ENCODE results near the gene HOXB8. TPM values are rescaled to one million over a fixed set of nuclear protein-coding genes. Genes with fewer than 3 reads are reported as not detected.
A peak's percentile ranks its signal among the peaks of the same experiment; 100 is the strongest.

The HOXB8 gene
- total and polyA plus RNA-seq, 2 of the 13 experiments (the other 11 are each of a cell fraction or from before 2014, with no cell fraction given): not detected

DNA sequence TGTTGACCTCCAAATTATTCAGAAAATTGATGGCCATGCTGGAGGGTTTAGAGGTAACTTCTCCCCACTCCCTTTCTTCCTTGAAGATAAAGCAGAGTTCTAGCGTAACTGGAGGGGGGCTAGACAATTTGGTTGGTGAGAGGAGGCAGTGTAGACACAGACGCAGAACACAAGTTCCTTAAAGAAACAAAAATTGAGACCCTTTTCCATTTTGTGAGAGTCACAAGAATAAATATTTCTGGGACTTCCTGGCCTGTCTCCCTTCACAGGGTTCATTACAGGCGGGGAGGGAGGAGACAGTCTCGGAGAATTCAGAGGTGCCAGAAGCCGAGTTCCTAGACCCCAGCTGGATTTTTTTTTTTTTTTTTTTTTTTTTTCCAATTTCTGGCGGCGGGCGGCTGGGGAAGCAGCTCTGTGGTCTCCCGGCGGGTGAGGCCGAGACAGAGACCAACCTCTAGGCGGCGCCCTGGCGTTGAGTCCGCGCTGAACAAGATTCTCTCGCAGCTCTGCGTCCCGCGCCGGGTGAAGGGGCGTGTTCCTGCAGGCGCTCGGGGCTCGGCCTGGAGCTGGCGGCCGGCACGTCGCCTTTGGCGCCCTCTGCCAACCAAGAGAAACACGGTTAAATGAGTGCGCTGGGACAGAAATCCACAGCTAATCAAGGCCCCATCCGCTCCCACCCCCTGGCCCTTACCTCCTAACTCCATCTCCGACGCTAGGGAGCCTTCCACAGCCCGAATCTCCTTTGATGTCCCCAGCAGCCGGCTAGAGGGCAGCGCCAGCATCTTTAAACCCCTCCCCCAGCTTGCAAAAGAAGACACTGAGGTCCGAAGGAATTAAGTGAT lies 21.3 kb upstream of the HOXB8 start (continued):
- TF ChIP-seq, protein P1, sequence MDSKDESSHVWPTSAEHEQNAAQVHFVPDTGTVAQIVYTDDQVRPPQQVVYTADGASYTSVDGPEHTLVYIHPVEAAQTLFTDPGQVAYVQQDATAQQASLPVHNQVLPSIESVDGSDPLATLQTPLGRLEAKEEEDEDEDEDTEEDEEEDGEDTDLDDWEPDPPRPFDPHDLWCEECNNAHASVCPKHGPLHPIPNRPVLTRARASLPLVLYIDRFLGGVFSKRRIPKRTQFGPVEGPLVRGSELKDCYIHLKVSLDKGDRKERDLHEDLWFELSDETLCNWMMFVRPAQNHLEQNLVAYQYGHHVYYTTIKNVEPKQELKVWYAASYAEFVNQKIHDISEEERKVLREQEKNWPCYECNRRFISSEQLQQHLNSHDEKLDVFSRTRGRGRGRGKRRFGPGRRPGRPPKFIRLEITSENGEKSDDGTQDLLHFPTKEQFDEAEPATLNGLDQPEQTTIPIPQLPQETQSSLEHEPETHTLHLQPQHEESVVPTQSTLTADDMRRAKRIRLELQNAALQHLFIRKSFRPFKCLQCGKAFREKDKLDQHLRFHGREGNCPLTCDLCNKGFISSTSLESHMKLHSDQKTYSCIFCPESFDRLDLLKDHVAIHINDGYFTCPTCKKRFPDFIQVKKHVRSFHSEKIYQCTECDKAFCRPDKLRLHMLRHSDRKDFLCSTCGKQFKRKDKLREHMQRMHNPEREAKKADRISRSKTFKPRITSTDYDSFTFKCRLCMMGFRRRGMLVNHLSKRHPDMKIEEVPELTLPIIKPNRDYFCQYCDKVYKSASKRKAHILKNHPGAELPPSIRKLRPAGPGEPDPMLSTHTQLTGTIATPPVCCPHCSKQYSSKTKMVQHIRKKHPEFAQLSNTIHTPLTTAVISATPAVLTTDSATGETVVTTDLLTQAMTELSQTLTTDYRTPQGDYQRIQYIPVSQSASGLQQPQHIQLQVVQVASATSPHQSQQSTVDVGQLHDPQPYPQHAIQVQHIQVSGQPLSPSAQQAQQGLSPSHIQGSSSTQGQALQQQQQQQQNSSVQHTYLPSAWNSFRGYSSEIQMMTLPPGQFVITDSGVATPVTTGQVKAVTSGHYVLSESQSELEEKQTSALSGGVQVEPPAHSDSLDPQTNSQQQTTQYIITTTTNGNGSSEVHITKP (CRISPR knock-in tag; IDR thresholded peaks at IDR 0.05; ENCODE audit: low read depth): 0 out of 2 replicates have a peak, but pooled peaks have one; percentile 31
- peak; percentile 57; the same call in 1 of the 2 replicates for TF ChIP-seq MAF1 (CRISPR knock-in tag; IDR thresholded peaks at IDR 0.05; ENCODE audit: borderline replicate concordance)
- TF ChIP-seq, protein P2, sequence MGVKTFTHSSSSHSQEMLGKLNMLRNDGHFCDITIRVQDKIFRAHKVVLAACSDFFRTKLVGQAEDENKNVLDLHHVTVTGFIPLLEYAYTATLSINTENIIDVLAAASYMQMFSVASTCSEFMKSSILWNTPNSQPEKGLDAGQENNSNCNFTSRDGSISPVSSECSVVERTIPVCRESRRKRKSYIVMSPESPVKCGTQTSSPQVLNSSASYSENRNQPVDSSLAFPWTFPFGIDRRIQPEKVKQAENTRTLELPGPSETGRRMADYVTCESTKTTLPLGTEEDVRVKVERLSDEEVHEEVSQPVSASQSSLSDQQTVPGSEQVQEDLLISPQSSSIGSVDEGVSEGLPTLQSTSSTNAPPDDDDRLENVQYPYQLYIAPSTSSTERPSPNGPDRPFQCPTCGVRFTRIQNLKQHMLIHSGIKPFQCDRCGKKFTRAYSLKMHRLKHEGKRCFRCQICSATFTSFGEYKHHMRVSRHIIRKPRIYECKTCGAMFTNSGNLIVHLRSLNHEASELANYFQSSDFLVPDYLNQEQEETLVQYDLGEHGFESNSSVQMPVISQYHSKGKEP (CRISPR knock-in tag; IDR thresholded peaks at IDR 0.05): 0 out of 2 replicates have a peak, but pooled peaks have one; percentile 52
- TF ChIP-seq, protein P3, sequence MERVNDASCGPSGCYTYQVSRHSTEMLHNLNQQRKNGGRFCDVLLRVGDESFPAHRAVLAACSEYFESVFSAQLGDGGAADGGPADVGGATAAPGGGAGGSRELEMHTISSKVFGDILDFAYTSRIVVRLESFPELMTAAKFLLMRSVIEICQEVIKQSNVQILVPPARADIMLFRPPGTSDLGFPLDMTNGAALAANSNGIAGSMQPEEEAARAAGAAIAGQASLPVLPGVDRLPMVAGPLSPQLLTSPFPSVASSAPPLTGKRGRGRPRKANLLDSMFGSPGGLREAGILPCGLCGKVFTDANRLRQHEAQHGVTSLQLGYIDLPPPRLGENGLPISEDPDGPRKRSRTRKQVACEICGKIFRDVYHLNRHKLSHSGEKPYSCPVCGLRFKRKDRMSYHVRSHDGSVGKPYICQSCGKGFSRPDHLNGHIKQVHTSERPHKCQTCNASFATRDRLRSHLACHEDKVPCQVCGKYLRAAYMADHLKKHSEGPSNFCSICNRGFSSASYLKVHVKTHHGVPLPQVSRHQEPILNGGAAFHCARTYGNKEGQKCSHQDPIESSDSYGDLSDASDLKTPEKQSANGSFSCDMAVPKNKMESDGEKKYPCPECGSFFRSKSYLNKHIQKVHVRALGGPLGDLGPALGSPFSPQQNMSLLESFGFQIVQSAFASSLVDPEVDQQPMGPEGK (CRISPR knock-in tag; IDR thresholded peaks at IDR 0.05): peak; percentile 65
- no peak for TF ChIP-seq GLI4 (CRISPR knock-in tag; IDR thresholded peaks at IDR 0.05; ENCODE audit: borderline replicate concordance)
- TF ChIP-seq NR3C1 (CRISPR knock-in tag; IDR thresholded peaks at IDR 0.05): no peak
- TF ChIP-seq ZNF652 (CRISPR knock-in tag; IDR thresholded peaks at IDR 0.05; ENCODE audit: borderline replicate concordance, low read depth): no peak
- TF ChIP-seq GATAD2A (CRISPR knock-in tag; IDR thresholded peaks at IDR 0.05): peak; percentile 48; the same call in 1 of the 2 replicates
- TF ChIP-seq MYC (CRISPR knock-in tag; IDR thresholded peaks at IDR 0.05; ENCODE audit: borderline replicate concordance): peak; percentile 58; the same call in 1 of the 2 replicates
- TF ChIP-seq TFDP2 (CRISPR knock-in tag; IDR thresholded peaks at IDR 0.05): peak; percentile 81
- TF ChIP-seq KDM3A (CRISPR knock-in tag; IDR thresholded peaks at IDR 0.05; ENCODE audit: low read depth): peak; percentile 63; the same call in 1 of the 2 replicates
- TF ChIP-seq, protein P4, sequence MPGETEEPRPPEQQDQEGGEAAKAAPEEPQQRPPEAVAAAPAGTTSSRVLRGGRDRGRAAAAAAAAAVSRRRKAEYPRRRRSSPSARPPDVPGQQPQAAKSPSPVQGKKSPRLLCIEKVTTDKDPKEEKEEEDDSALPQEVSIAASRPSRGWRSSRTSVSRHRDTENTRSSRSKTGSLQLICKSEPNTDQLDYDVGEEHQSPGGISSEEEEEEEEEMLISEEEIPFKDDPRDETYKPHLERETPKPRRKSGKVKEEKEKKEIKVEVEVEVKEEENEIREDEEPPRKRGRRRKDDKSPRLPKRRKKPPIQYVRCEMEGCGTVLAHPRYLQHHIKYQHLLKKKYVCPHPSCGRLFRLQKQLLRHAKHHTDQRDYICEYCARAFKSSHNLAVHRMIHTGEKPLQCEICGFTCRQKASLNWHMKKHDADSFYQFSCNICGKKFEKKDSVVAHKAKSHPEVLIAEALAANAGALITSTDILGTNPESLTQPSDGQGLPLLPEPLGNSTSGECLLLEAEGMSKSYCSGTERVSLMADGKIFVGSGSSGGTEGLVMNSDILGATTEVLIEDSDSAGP (CRISPR knock-in tag; IDR thresholded peaks at IDR 0.05; ENCODE audit: borderline replicate concordance): peak; percentile 68
- TF ChIP-seq ZNF160 (CRISPR knock-in tag; IDR thresholded peaks at IDR 0.05): no peak
- peak; percentile 22 for TF ChIP-seq ASH2L (IDR thresholded peaks at IDR 0.05; ENCODE audit: insufficient read length, low read depth, low read length)
- TF ChIP-seq KLF6 (CRISPR knock-in tag; IDR thresholded peaks at IDR 0.05): peak; percentile 55; the same call in 1 of the 2 replicates
- 0 out of 2 replicates have a peak, but pooled peaks have one; percentile 21 for TF ChIP-seq MXD1 (CRISPR knock-in tag; IDR thresholded peaks at IDR 0.05)
- TF ChIP-seq PITX1 (CRISPR knock-in tag; IDR thresholded peaks at IDR 0.05): peak; percentile 48; the same call in 1 of the 2 replicates

Measured in HepG2 (cell line).